ENCODE results near the gene TIMM44. TPM values are rescaled to one million over a fixed set of nuclear protein-coding genes. Genes with fewer than 3 reads are reported as not detected.

The TIMM44 gene
- total RNA-seq, 1 donor from 2014 or later, result 43.7 TPM

- Mint-ChIP-seq H3K27me3 (ENCODE audit: insufficient read depth, low read depth) (peaks cover 9% of the 10 kb centered on the region), H3K27ac (no peak overlapping the region), H3K4me3 (no peak overlapping the region), H3K4me1 (no peaks in the 10 kb centered on the region), H3K9me3 (no peaks in the 10 kb centered on the region), H3K36me3 (peaks cover 36% of the 10 kb centered on the region)
- Histone ChIP-seq H3K4me1 (no peaks in the 10 kb centered on the region), H3K4me2 (no peak overlapping the region), H2AFZ (replicated peaks) (no peak overlapping the region), H3K9me3 (ENCODE audit: low read depth) (no peaks in the 10 kb centered on the region), H3K4me3 (no peak overlapping the region), H3K9ac (no peak overlapping the region), H3K27me3 (no peaks in the 10 kb centered on the region), H3F3A (ENCODE audit: low read depth) (no peaks in the 10 kb centered on the region), H3K27ac (no peak overlapping the region), H3K36me3 (no peaks in the 10 kb centered on the region), H3K79me2 (ENCODE audit: low read depth) (peaks cover 78% of the 10 kb centered on the region), H4K20me1 (ENCODE audit: low read depth) (peaks cover 100% of the 10 kb centered on the region)
- TF ChIP-seq EZH2phosphoT487 (IDR thresholded peaks at IDR 0.05) (no peak), CTCF (IDR thresholded peaks at IDR 0.05) (no peak)
- no peak for DNase-seq (ENCODE audit: low spot score)
Observed at GRCh38 chr19:7985481-7985911, 42.0 kb upstream of the TIMM44 start.

GRCh38 chr19:7983995-7984837 lies 40.8 kb upstream of the TIMM44 start:
- Histone ChIP-seq H3K4me3 (no peak overlapping the region), H3K27me3 (no peaks in the 10 kb centered on the region), H3K27ac (no peak overlapping the region), H4K20me1 (ENCODE audit: low read depth) (peaks cover 100% of the 10 kb centered on the region), H3K4me1 (no peaks in the 10 kb centered on the region), H3K9me3 (ENCODE audit: low read depth) (no peaks in the 10 kb centered on the region), H3K36me3 (no peaks in the 10 kb centered on the region), H3K4me2 (no peak overlapping the region), H2AFZ (replicated peaks) (no peak overlapping the region), H3F3A (ENCODE audit: low read depth) (no peaks in the 10 kb centered on the region), H3K79me2 (ENCODE audit: low read depth) (peaks cover 69% of the 10 kb centered on the region), H3K9ac (no peak overlapping the region)
- Mint-ChIP-seq H3K27ac (no peak overlapping the region), H3K4me1 (no peaks in the 10 kb centered on the region), H3K4me3 (no peak overlapping the region), H3K36me3 (peaks cover 34% of the 10 kb centered on the region), H3K27me3 (ENCODE audit: insufficient read depth, low read depth) (peaks cover 11% of the 10 kb centered on the region), H3K9me3 (no peaks in the 10 kb centered on the region)
- no peak for TF ChIP-seq EZH2phosphoT487 (IDR thresholded peaks at IDR 0.05)
- DNase-seq (ENCODE audit: low spot score), result no peak

- H3K9me3 Mint-ChIP-seq, result no peaks in the 10 kb centered on the region
- Histone ChIP-seq H3K27ac (no peak overlapping the region), H3K9me3 (ENCODE audit: low read depth) (no peaks in the 10 kb centered on the region), H2AFZ (replicated peaks) (no peak overlapping the region), H3K36me3 (no peaks in the 10 kb centered on the region), H3K4me1 (no peaks in the 10 kb centered on the region), H3K79me2 (ENCODE audit: low read depth) (peaks cover 67% of the 10 kb centered on the region), H3K4me2 (no peak overlapping the region), H3K9ac (no peak overlapping the region), H4K20me1 (ENCODE audit: low read depth) (peaks cover 100% of the 10 kb centered on the region), H3K4me3 (no peak overlapping the region), H3F3A (ENCODE audit: low read depth) (no peaks in the 10 kb centered on the region), H3K27me3 (no peaks in the 10 kb centered on the region)
- no peak for TF ChIP-seq EZH2 (IDR thresholded peaks at IDR 0.05)
- TF ChIP-seq EZH2phosphoT487 (IDR thresholded peaks at IDR 0.05), result no peak
- TF ChIP-seq CTCF (IDR thresholded peaks at IDR 0.05), result no peak
- DNase-seq (ENCODE audit: low spot score), result no peak
- no peaks in the 10 kb centered on the region for H3K4me1 Mint-ChIP-seq
- H3K4me3 Mint-ChIP-seq, result no peak overlapping the region
- no peak overlapping the region for H3K27ac Mint-ChIP-seq
- peaks cover 29% of the 10 kb centered on the region for H3K36me3 Mint-ChIP-seq
- H3K27me3 Mint-ChIP-seq (ENCODE audit: insufficient read depth, low read depth), result peaks cover 11% of the 10 kb centered on the region
Observed at GRCh38 chr19:7983286-7983950, 40.0 kb upstream of the TIMM44 start.
